Natural killer cell (primary cell): Measurements from ENCODE around the gene COG1. TPM values are rescaled to one million over a fixed set of nuclear protein-coding genes. Genes with fewer than 3 reads are reported as not detected.

Experiments
- ATAC-seq, 3 donors: fragments of 150-1000 bp in 2 of 3; fragments of 200-7000 bp in 1 of 3; cut with Tn5 transposase; 1 replicate in 1 of 3; 2 replicates in 2 of 3; pipeline ENCODE4 v1.10.0; 2021; ENCODE audit warnings: mild to moderate bottlenecking in 2 of 3, moderate library complexity in 2 of 3
- DNase-seq, 2 donors: peaks; one replicate each; pipeline versions ENCODE4 v3.0.0 to v3.0.0-alpha.2; 2013 to 2021; ENCODE audit warnings: mixed read lengths in 1 of 2
- H3K27ac ChIP-seq: one replicate; pipeline ENCODE4 v1.5.1; 2013; ENCODE audit warnings: mild to moderate bottlenecking, low read length
- H3K27me3 ChIP-seq: one replicate; pipeline ENCODE4 v1.6.1; 2013; ENCODE audit warnings: low read length; ENCODE audit not compliant: control insufficient read depth, insufficient read depth
- H3K36me3 ChIP-seq: one replicate; pipeline ENCODE4 v1.6.1; 2013; ENCODE audit warnings: low read length; ENCODE audit not compliant: control insufficient read depth, insufficient read depth
- H3K4me1 ChIP-seq: one replicate; pipeline ENCODE4 v1.6.1; 2013; ENCODE audit warnings: low read length; ENCODE audit not compliant: control insufficient read depth, insufficient read depth
- H3K4me3 ChIP-seq: one replicate; pipeline ENCODE4 v1.5.1; 2013; ENCODE audit warnings: low read length
- H3K9me3 ChIP-seq: one replicate; pipeline ENCODE4 v1.6.1; 2013; ENCODE audit warnings: low read length; ENCODE audit not compliant: control insufficient read depth, insufficient read depth
- H3K27ac Mint-ChIP-seq, 2 donors: one replicate each; pipeline ENCODE4 v1.8.0; 2022; ENCODE audit warnings: mild to moderate bottlenecking in 2 of 2, mixed read lengths in 2 of 2, moderate library complexity in 1 of 2
- H3K27me3 Mint-ChIP-seq, 2 donors: one replicate each; pipeline ENCODE4 v1.8.0; 2022; ENCODE audit warnings: low read depth in 2 of 2, mixed read lengths in 2 of 2
- H3K36me3 Mint-ChIP-seq: one replicate; pipeline ENCODE4 v1.8.0; 2022; ENCODE audit warnings: mixed read lengths
- H3K4me1 Mint-ChIP-seq, 2 donors: one replicate each; pipeline ENCODE4 v1.8.0; 2022; ENCODE audit warnings: mixed read lengths in 2 of 2
- H3K4me3 Mint-ChIP-seq: one replicate; pipeline ENCODE4 v1.8.0; 2022; ENCODE audit warnings: mild to moderate bottlenecking, moderate library complexity, mixed read lengths
- H3K9me3 Mint-ChIP-seq, 2 donors: one replicate each; pipeline ENCODE4 v1.8.0; 2022; ENCODE audit warnings: mixed read lengths in 2 of 2
- WGBS: methylation state at CpG from one replicate; pipeline ENCODE4 v1.1.7; 2013; ENCODE audit warnings: missing lambda C conversion rate; ENCODE audit not compliant: insufficient coverage; 5-methylcytosine and 5-hydroxymethylcytosine counted together
- intact Hi-C: fragments of 100-400 bp; cut with micrococcal nuclease; formaldehyde crosslinking; loops from one replicate; pipeline ENCODE4 v1.14.2; 2022
- total RNA-seq, 4 donors: library from RNA; stranded (reverse); fragments of 120-200 nt in 1 of 4; gene quantifications; one replicate each; pipeline versions ENCODE4 v1.2.3 to v1.2.4, GENCODE V29; 2013 to 2022
- TF ChIP-seq, protein P1 (sequence below): fragments of 200-600 bp; IDR thresholded peaks from one replicate; pipeline ENCODE4 v1.8.0; 2022; ENCODE audit warnings: antibody characterized with exemption

Gene COG1
- total RNA-seq, 3 donors from 2014 or later (not counting 1 experiment from before 2014, with no cell fraction given), result 64.1 to 73.2 (median 68.3) TPM

DNA sequence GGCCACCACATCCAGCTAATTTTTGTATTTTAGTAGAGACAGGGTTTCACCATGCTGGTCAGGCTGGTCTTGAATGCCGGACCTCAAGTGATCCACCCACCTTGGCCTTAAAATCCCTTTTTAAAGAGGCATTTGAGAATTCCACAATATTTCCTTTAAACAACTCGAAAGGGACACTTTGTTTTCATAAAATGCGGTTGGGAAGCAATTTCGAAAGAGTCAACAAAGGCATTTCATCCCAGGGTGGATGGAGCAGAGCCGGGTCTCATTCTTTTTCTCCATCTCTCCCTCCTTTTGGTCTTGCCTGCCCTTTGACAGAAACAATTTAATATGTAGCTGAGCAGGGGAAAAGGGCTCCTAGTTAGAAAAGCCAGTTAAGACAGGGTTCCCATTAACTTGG is 13.5 kb upstream of the COG1 start:
- H3K9me3 Mint-ChIP-seq, result no peaks in the 10 kb centered on the region
- H3K4me3 ChIP-seq, result no peak overlapping the region
- H3K36me3 Mint-ChIP-seq, result no peaks in the 10 kb centered on the region
- intact Hi-C loops, result no loop called here
- H3K27ac ChIP-seq, result no peak overlapping the region
- no peak for DNase-seq
- no peaks in the 10 kb centered on the region for H3K9me3 ChIP-seq
- H3K27me3 ChIP-seq, result no peaks in the 10 kb centered on the region
- ATAC-seq, result no peak
- H3K36me3 ChIP-seq, result no peaks in the 10 kb centered on the region
- no peak overlapping the region for H3K27ac Mint-ChIP-seq
- no peaks in the 10 kb centered on the region for H3K27me3 Mint-ChIP-seq
- TF ChIP-seq, protein P1, sequence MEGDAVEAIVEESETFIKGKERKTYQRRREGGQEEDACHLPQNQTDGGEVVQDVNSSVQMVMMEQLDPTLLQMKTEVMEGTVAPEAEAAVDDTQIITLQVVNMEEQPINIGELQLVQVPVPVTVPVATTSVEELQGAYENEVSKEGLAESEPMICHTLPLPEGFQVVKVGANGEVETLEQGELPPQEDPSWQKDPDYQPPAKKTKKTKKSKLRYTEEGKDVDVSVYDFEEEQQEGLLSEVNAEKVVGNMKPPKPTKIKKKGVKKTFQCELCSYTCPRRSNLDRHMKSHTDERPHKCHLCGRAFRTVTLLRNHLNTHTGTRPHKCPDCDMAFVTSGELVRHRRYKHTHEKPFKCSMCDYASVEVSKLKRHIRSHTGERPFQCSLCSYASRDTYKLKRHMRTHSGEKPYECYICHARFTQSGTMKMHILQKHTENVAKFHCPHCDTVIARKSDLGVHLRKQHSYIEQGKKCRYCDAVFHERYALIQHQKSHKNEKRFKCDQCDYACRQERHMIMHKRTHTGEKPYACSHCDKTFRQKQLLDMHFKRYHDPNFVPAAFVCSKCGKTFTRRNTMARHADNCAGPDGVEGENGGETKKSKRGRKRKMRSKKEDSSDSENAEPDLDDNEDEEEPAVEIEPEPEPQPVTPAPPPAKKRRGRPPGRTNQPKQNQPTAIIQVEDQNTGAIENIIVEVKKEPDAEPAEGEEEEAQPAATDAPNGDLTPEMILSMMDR, result no peak
- no peaks in the 10 kb centered on the region for H3K4me1 ChIP-seq
- 93% methylated on average over 4 of the region's 5 CpGs for WGBS
- no peaks in the 10 kb centered on the region for H3K4me1 Mint-ChIP-seq
- H3K4me3 Mint-ChIP-seq, result no peak overlapping the region

DNA sequence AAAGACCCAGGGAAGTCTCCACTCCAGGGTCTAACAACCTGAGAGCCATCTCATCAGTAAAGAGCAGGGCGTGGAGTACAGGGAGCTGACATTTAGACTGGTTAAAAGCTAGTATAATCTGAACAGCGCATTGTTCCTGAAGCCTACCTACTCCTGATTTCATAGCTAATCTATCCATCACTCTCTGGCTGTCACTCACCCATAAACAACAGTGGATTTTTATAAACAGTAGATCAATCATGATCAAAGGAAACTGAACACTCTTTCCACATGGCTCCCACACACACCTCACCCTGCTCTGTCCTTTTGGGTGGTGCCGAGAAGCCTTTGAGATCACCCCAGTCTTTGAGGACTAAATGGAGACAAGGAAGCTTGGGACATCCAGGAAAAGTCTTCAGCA is 13.0 kb upstream of the COG1 start:
- Histone ChIP-seq H3K27ac (no peak overlapping the region), H3K4me1 (no peaks in the 10 kb centered on the region), H3K4me3 (no peak overlapping the region), H3K36me3 (no peaks in the 10 kb centered on the region), H3K9me3 (no peaks in the 10 kb centered on the region), H3K27me3 (no peaks in the 10 kb centered on the region)
- H3K36me3 Mint-ChIP-seq, result no peaks in the 10 kb centered on the region
- H3K4me3 Mint-ChIP-seq, result no peak overlapping the region
- intact Hi-C loops, result no loop called here
- no peaks in the 10 kb centered on the region for H3K27me3 Mint-ChIP-seq
- ATAC-seq (no peak), DNase-seq (no peak)
- H3K27ac Mint-ChIP-seq, result no peak overlapping the region
- H3K9me3 Mint-ChIP-seq, result no peaks in the 10 kb centered on the region
- H3K4me1 Mint-ChIP-seq, result no peaks in the 10 kb centered on the region
- TF ChIP-seq, protein P1, result no peak
- WGBS, result 100% methylated on average over 2 of the region's 3 CpGs

DNA sequence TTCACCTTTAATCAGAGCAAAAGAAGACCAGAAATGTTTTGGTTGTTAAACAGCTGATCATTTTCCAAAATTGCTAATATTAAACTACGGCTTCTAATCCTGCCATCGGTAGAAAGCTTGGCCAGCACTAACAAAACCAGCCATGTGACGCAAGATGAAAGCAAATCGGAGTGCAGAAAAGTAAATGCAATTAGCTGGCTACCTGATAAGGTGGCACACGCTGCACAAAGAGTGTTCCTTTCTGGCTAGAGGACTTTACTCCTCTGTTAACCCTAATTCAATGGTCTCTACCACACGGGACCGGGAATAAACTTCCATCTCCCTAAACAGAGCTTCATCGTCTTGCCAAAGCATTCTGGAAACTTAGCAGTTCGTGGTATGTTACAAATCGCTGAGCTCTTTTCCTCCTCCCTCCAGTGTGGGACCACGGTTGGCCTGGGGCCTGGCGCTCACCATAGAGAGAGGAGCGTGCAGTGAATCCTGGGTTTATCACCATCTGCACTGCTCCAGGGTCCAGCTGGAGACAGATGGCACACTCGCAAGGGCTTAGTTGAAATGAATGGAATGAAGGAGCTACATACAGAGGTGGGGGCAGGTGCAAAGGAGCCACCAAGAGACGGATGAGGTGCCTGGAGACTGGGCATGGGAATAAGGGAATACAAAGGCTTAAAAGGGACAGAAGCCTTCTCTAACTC is 10.1 kb upstream of the COG1 start:
- no peak overlapping the region for H3K27ac Mint-ChIP-seq
- WGBS, result 74% methylated on average over 15 of the region's 15 CpGs

More for the DNA sequence above, 10.1 kb upstream of the COG1 start:
- no peak for ATAC-seq
- Histone ChIP-seq H3K27ac (no peak overlapping the region), H3K36me3 (no peaks in the 10 kb centered on the region), H3K27me3 (no peaks in the 10 kb centered on the region), H3K4me3 (no peak overlapping the region), H3K9me3 (no peaks in the 10 kb centered on the region), H3K4me1 (no peaks in the 10 kb centered on the region)
- Mint-ChIP-seq H3K36me3 (no peaks in the 10 kb centered on the region), H3K4me3 (no peak overlapping the region), H3K4me1 (no peaks in the 10 kb centered on the region), H3K9me3 (no peaks in the 10 kb centered on the region), H3K27me3 (no peaks in the 10 kb centered on the region)
- intact Hi-C loops, result no loop called here
- TF ChIP-seq, protein P1, result no peak
- no peak for DNase-seq
